Memory B cell (primary cell): ENCODE results near the gene ZNF385D.

ENCODE experiments used
- ATAC-seq: fragments of 150-1000 bp; cut with Tn5 transposase; 2 replicates; pipeline ENCODE4 v1.10.0; 2021; ENCODE audit warnings: low read depth, mild to moderate bottlenecking, moderate library complexity
- DNase-seq, 2 donors: peaks; one replicate each; pipeline ENCODE4 v3.0.0; 2022; ENCODE audit warnings: low spot score in 2 of 2
- H3K27ac Mint-ChIP-seq: one replicate; pipeline ENCODE4 v1.8.0; 2022; ENCODE audit warnings: mild to moderate bottlenecking, moderate library complexity, mixed read lengths
- H3K27me3 Mint-ChIP-seq: one replicate; pipeline ENCODE4 v1.8.0; 2022; ENCODE audit warnings: mixed read lengths
- H3K36me3 Mint-ChIP-seq: one replicate; pipeline ENCODE4 v1.8.0; 2022; ENCODE audit warnings: mild to moderate bottlenecking, mixed read lengths
- H3K4me1 Mint-ChIP-seq: one replicate; pipeline ENCODE4 v1.8.0; 2022; ENCODE audit warnings: mixed read lengths
- H3K4me3 Mint-ChIP-seq: one replicate; pipeline ENCODE4 v1.8.0; 2022; ENCODE audit warnings: mild to moderate bottlenecking, moderate library complexity, mixed read lengths
- H3K9me3 Mint-ChIP-seq: one replicate; pipeline ENCODE4 v1.8.0; 2022; ENCODE audit warnings: mixed read lengths

Gene ZNF385D

GRCh38 chr3:21641959-21642358 is 109.1 kb downstream of the ZNF385D start:
- H3K27me3 Mint-ChIP-seq: no peaks in the 10 kb centered on the region
- no peaks in the 10 kb centered on the region for H3K4me1 Mint-ChIP-seq
- H3K36me3 Mint-ChIP-seq: no peaks in the 10 kb centered on the region
- no peak for ATAC-seq
- no peak for DNase-seq
- H3K9me3 Mint-ChIP-seq: peaks cover 9% of the 10 kb centered on the region
- H3K4me3 Mint-ChIP-seq: no peak overlapping the region
- H3K27ac Mint-ChIP-seq: no peak overlapping the region

GRCh38 chr3:21638488-21638887 is 112.5 kb downstream of the ZNF385D start:
- no peak overlapping the region for H3K4me3 Mint-ChIP-seq
- H3K4me1 Mint-ChIP-seq: no peaks in the 10 kb centered on the region
- no peaks in the 10 kb centered on the region for H3K36me3 Mint-ChIP-seq
- no peak for ATAC-seq
- H3K27me3 Mint-ChIP-seq: no peaks in the 10 kb centered on the region
- DNase-seq: no peak
- peaks cover 12% of the 10 kb centered on the region for H3K9me3 Mint-ChIP-seq
- H3K27ac Mint-ChIP-seq: no peak overlapping the region

- no peak overlapping the region for H3K27ac Mint-ChIP-seq
- DNase-seq: no peak
- H3K36me3 Mint-ChIP-seq: no peaks in the 10 kb centered on the region
- no peak for ATAC-seq
- H3K27me3 Mint-ChIP-seq: no peaks in the 10 kb centered on the region
- no peaks in the 10 kb centered on the region for H3K4me1 Mint-ChIP-seq
- H3K4me3 Mint-ChIP-seq: no peak overlapping the region
- H3K9me3 Mint-ChIP-seq: peaks cover 3% of the 10 kb centered on the region
Measured at GRCh38 chr3:21634112-21634511, 116.9 kb downstream of the ZNF385D start.

- no peaks in the 10 kb centered on the region for H3K36me3 Mint-ChIP-seq
- H3K27me3 Mint-ChIP-seq: no peaks in the 10 kb centered on the region
- DNase-seq: no peak
Measured at GRCh38 chr3:21624524-21624923, 126.5 kb downstream of the ZNF385D start.

GRCh38 chr3:21621181-21621651 is 129.8 kb downstream of the ZNF385D start:
- no peak for ATAC-seq
- Mint-ChIP-seq H3K9me3 (peaks cover 2% of the 10 kb centered on the region), H3K27me3 (no peaks in the 10 kb centered on the region), H3K27ac (no peak overlapping the region), H3K4me3 (no peak overlapping the region), H3K4me1 (no peaks in the 10 kb centered on the region), H3K36me3 (no peaks in the 10 kb centered on the region)
- DNase-seq: no peak

More at GRCh38 chr3:21624524-21624923, 126.5 kb downstream of the ZNF385D start:
- Mint-ChIP-seq H3K4me3 (no peak overlapping the region), H3K4me1 (no peaks in the 10 kb centered on the region), H3K9me3 (no peaks in the 10 kb centered on the region), H3K27ac (no peak overlapping the region)
- ATAC-seq: no peak

GRCh38 chr3:21620511-21621155 is 130.4 kb downstream of the ZNF385D start:
- Mint-ChIP-seq H3K4me3 (no peak overlapping the region), H3K36me3 (no peaks in the 10 kb centered on the region), H3K9me3 (peaks cover 2% of the 10 kb centered on the region), H3K27ac (no peak overlapping the region), H3K27me3 (no peaks in the 10 kb centered on the region), H3K4me1 (no peaks in the 10 kb centered on the region)
- DNase-seq (no peak), ATAC-seq (no peak)

- H3K27me3 Mint-ChIP-seq: no peaks in the 10 kb centered on the region
- H3K4me3 Mint-ChIP-seq: no peak overlapping the region
- ATAC-seq: no peak
- H3K9me3 Mint-ChIP-seq: peaks cover 2% of the 10 kb centered on the region
- DNase-seq: no peak
- no peak overlapping the region for H3K27ac Mint-ChIP-seq
- no peaks in the 10 kb centered on the region for H3K4me1 Mint-ChIP-seq
- H3K36me3 Mint-ChIP-seq: no peaks in the 10 kb centered on the region
Measured at GRCh38 chr3:21618695-21619094, 132.3 kb downstream of the ZNF385D start.

GRCh38 chr3:21613372-21614070 is 137.5 kb downstream of the ZNF385D start:
- H3K36me3 Mint-ChIP-seq: no peaks in the 10 kb centered on the region
- H3K27ac Mint-ChIP-seq: no peak overlapping the region
- H3K9me3 Mint-ChIP-seq: peaks cover 2% of the 10 kb centered on the region
- H3K27me3 Mint-ChIP-seq: no peaks in the 10 kb centered on the region
- ATAC-seq: no peak
- H3K4me3 Mint-ChIP-seq: no peak overlapping the region
- no peak for DNase-seq
- no peaks in the 10 kb centered on the region for H3K4me1 Mint-ChIP-seq

GRCh38 chr3:21601178-21601577 is 149.8 kb downstream of the ZNF385D start:
- DNase-seq (no peak), ATAC-seq (no peak)
- Mint-ChIP-seq H3K4me1 (no peaks in the 10 kb centered on the region), H3K4me3 (no peak overlapping the region), H3K36me3 (no peaks in the 10 kb centered on the region), H3K27ac (no peak overlapping the region), H3K9me3 (peaks cover 7% of the 10 kb centered on the region), H3K27me3 (no peaks in the 10 kb centered on the region)

- ATAC-seq: no peak
- no peaks in the 10 kb centered on the region for H3K36me3 Mint-ChIP-seq
Measured at GRCh38 chr3:21599890-21600289, 151.1 kb downstream of the ZNF385D start.

GRCh38 chr3:21592828-21593227 is 158.2 kb downstream of the ZNF385D start:
- H3K9me3 Mint-ChIP-seq: peaks cover 6% of the 10 kb centered on the region
- H3K27ac Mint-ChIP-seq: no peak overlapping the region
- H3K27me3 Mint-ChIP-seq: no peaks in the 10 kb centered on the region
- no peak for ATAC-seq
- H3K4me1 Mint-ChIP-seq: no peaks in the 10 kb centered on the region
- no peak overlapping the region for H3K4me3 Mint-ChIP-seq
- no peak for DNase-seq
- no peaks in the 10 kb centered on the region for H3K36me3 Mint-ChIP-seq

More at GRCh38 chr3:21599890-21600289, 151.1 kb downstream of the ZNF385D start:
- Mint-ChIP-seq H3K27ac (no peak overlapping the region), H3K4me3 (no peak overlapping the region), H3K9me3 (peaks cover 7% of the 10 kb centered on the region), H3K4me1 (no peaks in the 10 kb centered on the region), H3K27me3 (no peaks in the 10 kb centered on the region)
- DNase-seq: no peak

GRCh38 chr3:21587894-21588293 is 163.1 kb downstream of the ZNF385D start:
- DNase-seq (no peak), ATAC-seq (no peak)
- Mint-ChIP-seq H3K27me3 (no peaks in the 10 kb centered on the region), H3K9me3 (peaks cover 5% of the 10 kb centered on the region), H3K27ac (no peak overlapping the region), H3K4me1 (no peaks in the 10 kb centered on the region), H3K4me3 (no peak overlapping the region), H3K36me3 (no peaks in the 10 kb centered on the region)

- ATAC-seq: no peak
- peaks cover 2% of the 10 kb centered on the region for H3K9me3 Mint-ChIP-seq
- DNase-seq: no peak
- no peak overlapping the region for H3K27ac Mint-ChIP-seq
- H3K4me3 Mint-ChIP-seq: no peak overlapping the region
- no peaks in the 10 kb centered on the region for H3K27me3 Mint-ChIP-seq
- no peaks in the 10 kb centered on the region for H3K36me3 Mint-ChIP-seq
- no peaks in the 10 kb centered on the region for H3K4me1 Mint-ChIP-seq
Measured at GRCh38 chr3:21585216-21585740, 165.7 kb downstream of the ZNF385D start.

- H3K4me3 Mint-ChIP-seq: no peak overlapping the region
- H3K27me3 Mint-ChIP-seq: no peaks in the 10 kb centered on the region
Measured at GRCh38 chr3:21573291-21573690, 177.7 kb downstream of the ZNF385D start.

More at GRCh38 chr3:21573291-21573690, 177.7 kb downstream of the ZNF385D start:
- ATAC-seq (no peak), DNase-seq (no peak)
- H3K27ac Mint-ChIP-seq: no peak overlapping the region
- H3K4me1 Mint-ChIP-seq: no peaks in the 10 kb centered on the region
- H3K36me3 Mint-ChIP-seq: no peaks in the 10 kb centered on the region
- no peaks in the 10 kb centered on the region for H3K9me3 Mint-ChIP-seq
